ENCODE measurements around the gene UBE2F.

The UBE2F gene

GRCh38 chr2:238019962-238020361 lies 53.1 kb downstream of the UBE2F start:
- ATAC-seq, result no peak; the same call in 2 of the 3 replicates
- TF ChIP-seq ISL1 (CRISPR knock-in tag; IDR thresholded peaks at IDR 0.05) (no peak), SNAI2 (CRISPR knock-in tag; IDR thresholded peaks at IDR 0.05) (no peak), ZFP30 (CRISPR knock-in tag; IDR thresholded peaks at IDR 0.05) (no peak), RARB (CRISPR knock-in tag; IDR thresholded peaks at IDR 0.05) (no peak), ZC3H10 (CRISPR knock-in tag; IDR thresholded peaks at IDR 0.05) (no peak), ZNF565 (CRISPR knock-in tag; conservative IDR thresholded peaks at IDR 0.05; ENCODE audit: low read depth) (no peak), TOX (CRISPR knock-in tag; IDR thresholded peaks at IDR 0.05; ENCODE audit: borderline replicate concordance) (no peak), CSDC2 (CRISPR knock-in tag; IDR thresholded peaks at IDR 0.05) (no peak), BACH2 (CRISPR knock-in tag; IDR thresholded peaks at IDR 0.05; ENCODE audit: borderline replicate concordance) (no peak), OSR1 (CRISPR knock-in tag; IDR thresholded peaks at IDR 0.05) (no peak), ESRRG (CRISPR knock-in tag; IDR thresholded peaks at IDR 0.05) (no peak), ZNF8 (CRISPR knock-in tag; IDR thresholded peaks at IDR 0.05) (no peak), ZNF70 (CRISPR knock-in tag; IDR thresholded peaks at IDR 0.05) (no peak), ARNTL (CRISPR knock-in tag; IDR thresholded peaks at IDR 0.05; ENCODE audit: borderline replicate concordance, low read depth) (no peak), ZFP3 (CRISPR knock-in tag; IDR thresholded peaks at IDR 0.05) (no peak), PPARA (CRISPR knock-in tag; IDR thresholded peaks at IDR 0.05; ENCODE audit: borderline replicate concordance) (no peak)
- TF ChIP-seq, protein P1, sequence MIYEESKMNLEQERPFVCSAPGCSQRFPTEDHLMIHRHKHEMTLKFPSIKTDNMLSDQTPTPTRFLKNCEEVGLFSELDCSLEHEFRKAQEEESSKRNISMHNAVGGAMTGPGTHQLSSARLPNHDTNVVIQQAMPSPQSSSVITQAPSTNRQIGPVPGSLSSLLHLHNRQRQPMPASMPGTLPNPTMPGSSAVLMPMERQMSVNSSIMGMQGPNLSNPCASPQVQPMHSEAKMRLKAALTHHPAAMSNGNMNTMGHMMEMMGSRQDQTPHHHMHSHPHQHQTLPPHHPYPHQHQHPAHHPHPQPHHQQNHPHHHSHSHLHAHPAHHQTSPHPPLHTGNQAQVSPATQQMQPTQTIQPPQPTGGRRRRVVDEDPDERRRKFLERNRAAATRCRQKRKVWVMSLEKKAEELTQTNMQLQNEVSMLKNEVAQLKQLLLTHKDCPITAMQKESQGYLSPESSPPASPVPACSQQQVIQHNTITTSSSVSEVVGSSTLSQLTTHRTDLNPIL (CRISPR knock-in tag; IDR thresholded peaks at IDR 0.05; ENCODE audit: low read depth), result no peak
- TF ChIP-seq, protein P2, sequence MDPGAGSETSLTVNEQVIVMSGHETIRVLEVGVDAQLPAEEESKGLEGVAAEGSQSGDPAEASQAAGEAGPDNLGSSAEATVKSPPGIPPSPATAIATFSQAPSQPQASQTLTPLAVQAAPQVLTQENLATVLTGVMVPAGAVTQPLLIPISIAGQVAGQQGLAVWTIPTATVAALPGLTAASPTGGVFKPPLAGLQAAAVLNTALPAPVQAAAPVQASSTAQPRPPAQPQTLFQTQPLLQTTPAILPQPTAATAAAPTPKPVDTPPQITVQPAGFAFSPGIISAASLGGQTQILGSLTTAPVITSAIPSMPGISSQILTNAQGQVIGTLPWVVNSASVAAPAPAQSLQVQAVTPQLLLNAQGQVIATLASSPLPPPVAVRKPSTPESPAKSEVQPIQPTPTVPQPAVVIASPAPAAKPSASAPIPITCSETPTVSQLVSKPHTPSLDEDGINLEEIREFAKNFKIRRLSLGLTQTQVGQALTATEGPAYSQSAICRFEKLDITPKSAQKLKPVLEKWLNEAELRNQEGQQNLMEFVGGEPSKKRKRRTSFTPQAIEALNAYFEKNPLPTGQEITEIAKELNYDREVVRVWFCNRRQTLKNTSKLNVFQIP (CRISPR knock-in tag; IDR thresholded peaks at IDR 0.05; ENCODE audit: borderline replicate concordance, low read depth), result no peak

DNA sequence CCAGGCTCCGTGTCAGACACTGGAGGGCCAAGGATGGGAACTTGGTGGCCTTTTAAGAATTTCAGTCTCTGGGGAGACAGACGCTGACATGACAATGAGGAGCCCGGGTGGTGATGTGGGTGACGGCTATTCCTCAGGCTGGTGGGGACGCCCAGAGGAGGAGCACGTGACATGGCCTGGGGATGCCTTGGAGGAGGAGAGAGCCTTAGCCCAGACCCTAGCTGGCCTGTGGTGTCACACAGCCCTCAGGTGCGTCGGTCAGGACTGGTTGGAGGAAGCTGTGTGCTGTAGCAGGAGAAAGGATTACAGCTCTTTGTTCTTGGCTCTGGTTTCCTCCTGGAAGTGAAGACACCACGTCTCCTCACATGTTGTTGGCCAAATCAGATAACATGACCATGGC lies 54.0 kb downstream of the UBE2F start:
- no peak for ATAC-seq
- TF ChIP-seq ZFP3 (CRISPR knock-in tag; IDR thresholded peaks at IDR 0.05) (no peak), ZNF8 (CRISPR knock-in tag; IDR thresholded peaks at IDR 0.05) (no peak), ZNF70 (CRISPR knock-in tag; IDR thresholded peaks at IDR 0.05) (no peak)
- TF ChIP-seq, protein P3, sequence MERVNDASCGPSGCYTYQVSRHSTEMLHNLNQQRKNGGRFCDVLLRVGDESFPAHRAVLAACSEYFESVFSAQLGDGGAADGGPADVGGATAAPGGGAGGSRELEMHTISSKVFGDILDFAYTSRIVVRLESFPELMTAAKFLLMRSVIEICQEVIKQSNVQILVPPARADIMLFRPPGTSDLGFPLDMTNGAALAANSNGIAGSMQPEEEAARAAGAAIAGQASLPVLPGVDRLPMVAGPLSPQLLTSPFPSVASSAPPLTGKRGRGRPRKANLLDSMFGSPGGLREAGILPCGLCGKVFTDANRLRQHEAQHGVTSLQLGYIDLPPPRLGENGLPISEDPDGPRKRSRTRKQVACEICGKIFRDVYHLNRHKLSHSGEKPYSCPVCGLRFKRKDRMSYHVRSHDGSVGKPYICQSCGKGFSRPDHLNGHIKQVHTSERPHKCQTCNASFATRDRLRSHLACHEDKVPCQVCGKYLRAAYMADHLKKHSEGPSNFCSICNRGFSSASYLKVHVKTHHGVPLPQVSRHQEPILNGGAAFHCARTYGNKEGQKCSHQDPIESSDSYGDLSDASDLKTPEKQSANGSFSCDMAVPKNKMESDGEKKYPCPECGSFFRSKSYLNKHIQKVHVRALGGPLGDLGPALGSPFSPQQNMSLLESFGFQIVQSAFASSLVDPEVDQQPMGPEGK (CRISPR knock-in tag; IDR thresholded peaks at IDR 0.05; ENCODE audit: borderline replicate concordance), result no peak

GRCh38 chr2:238021327-238021726 lies 54.5 kb downstream of the UBE2F start:
- ATAC-seq, result no peak; the same call in 1 of the 3 replicates
- TF ChIP-seq ZFP3 (CRISPR knock-in tag; IDR thresholded peaks at IDR 0.05) (no peak), ESRRG (CRISPR knock-in tag; IDR thresholded peaks at IDR 0.05) (no peak), TCF4 (CRISPR knock-in tag; IDR thresholded peaks at IDR 0.05; ENCODE audit: borderline replicate concordance) (no peak), ZNF8 (CRISPR knock-in tag; IDR thresholded peaks at IDR 0.05) (no peak), TOX (CRISPR knock-in tag; IDR thresholded peaks at IDR 0.05; ENCODE audit: borderline replicate concordance) (no peak), ARNTL (CRISPR knock-in tag; IDR thresholded peaks at IDR 0.05; ENCODE audit: borderline replicate concordance, low read depth) (no peak), GLIS3 (CRISPR knock-in tag; IDR thresholded peaks at IDR 0.05) (no peak), ZNF70 (CRISPR knock-in tag; IDR thresholded peaks at IDR 0.05) (no peak), ISL1 (CRISPR knock-in tag; IDR thresholded peaks at IDR 0.05) (no peak), CSRNP3 (CRISPR knock-in tag; IDR thresholded peaks at IDR 0.05) (no peak), CSDC2 (CRISPR knock-in tag; IDR thresholded peaks at IDR 0.05) (no peak), BACH2 (CRISPR knock-in tag; IDR thresholded peaks at IDR 0.05; ENCODE audit: borderline replicate concordance) (no peak), ZFP30 (CRISPR knock-in tag; IDR thresholded peaks at IDR 0.05) (no peak)
- TF ChIP-seq, protein P1 (CRISPR knock-in tag; IDR thresholded peaks at IDR 0.05; ENCODE audit: low read depth), result no peak
- TF ChIP-seq, protein P4, sequence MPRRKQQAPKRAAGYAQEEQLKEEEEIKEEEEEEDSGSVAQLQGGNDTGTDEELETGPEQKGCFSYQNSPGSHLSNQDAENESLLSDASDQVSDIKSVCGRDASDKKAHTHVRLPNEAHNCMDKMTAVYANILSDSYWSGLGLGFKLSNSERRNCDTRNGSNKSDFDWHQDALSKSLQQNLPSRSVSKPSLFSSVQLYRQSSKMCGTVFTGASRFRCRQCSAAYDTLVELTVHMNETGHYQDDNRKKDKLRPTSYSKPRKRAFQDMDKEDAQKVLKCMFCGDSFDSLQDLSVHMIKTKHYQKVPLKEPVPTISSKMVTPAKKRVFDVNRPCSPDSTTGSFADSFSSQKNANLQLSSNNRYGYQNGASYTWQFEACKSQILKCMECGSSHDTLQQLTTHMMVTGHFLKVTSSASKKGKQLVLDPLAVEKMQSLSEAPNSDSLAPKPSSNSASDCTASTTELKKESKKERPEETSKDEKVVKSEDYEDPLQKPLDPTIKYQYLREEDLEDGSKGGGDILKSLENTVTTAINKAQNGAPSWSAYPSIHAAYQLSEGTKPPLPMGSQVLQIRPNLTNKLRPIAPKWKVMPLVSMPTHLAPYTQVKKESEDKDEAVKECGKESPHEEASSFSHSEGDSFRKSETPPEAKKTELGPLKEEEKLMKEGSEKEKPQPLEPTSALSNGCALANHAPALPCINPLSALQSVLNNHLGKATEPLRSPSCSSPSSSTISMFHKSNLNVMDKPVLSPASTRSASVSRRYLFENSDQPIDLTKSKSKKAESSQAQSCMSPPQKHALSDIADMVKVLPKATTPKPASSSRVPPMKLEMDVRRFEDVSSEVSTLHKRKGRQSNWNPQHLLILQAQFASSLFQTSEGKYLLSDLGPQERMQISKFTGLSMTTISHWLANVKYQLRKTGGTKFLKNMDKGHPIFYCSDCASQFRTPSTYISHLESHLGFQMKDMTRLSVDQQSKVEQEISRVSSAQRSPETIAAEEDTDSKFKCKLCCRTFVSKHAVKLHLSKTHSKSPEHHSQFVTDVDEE (CRISPR knock-in tag; IDR thresholded peaks at IDR 0.05), result no peak
- TF ChIP-seq, protein P2 (CRISPR knock-in tag; IDR thresholded peaks at IDR 0.05; ENCODE audit: borderline replicate concordance, low read depth), result no peak
